Osteoblast (primary cell): Measurements from ENCODE around the gene HPN. TPM values are rescaled to one million over a fixed set of nuclear protein-coding genes. Genes with fewer than 3 reads are reported as not detected.

Experiments used
- DNase-seq: peaks from one replicate; pipeline ENCODE4 v3.0.0; 2011; ENCODE audit warnings: low spot score, mixed read lengths; ENCODE audit not compliant: insufficient read length; ENCODE audit errors: missing footprints
- H2AFZ ChIP-seq: 2 replicates; pipeline ENCODE4 v1.6.0; 2011; ENCODE audit warnings: mild to moderate bottlenecking, low read length
- H3K27ac ChIP-seq: 2 replicates; pipeline ENCODE4 v1.5.1; 2011; ENCODE audit warnings: mild to moderate bottlenecking, low read depth, low read length, moderate library complexity
- H3K27me3 ChIP-seq: 2 replicates; pipeline ENCODE4 v1.6.0; 2012; ENCODE audit warnings: mild to moderate bottlenecking, control low read depth, inconsistent platforms, low read length, moderate library complexity; ENCODE audit not compliant: insufficient read depth
- H3K36me3 ChIP-seq: 2 replicates; pipeline ENCODE4 v1.5.1; 2011; ENCODE audit warnings: mild to moderate bottlenecking, low read length, control low read depth, moderate library complexity; ENCODE audit not compliant: insufficient read depth
- H3K4me1 ChIP-seq: 2 replicates; pipeline ENCODE4 v1.5.1; 2011; ENCODE audit warnings: mild to moderate bottlenecking, low read length, control low read depth, moderate library complexity; ENCODE audit not compliant: insufficient read depth
- H3K4me2 ChIP-seq: 2 replicates; pipeline ENCODE4 v1.6.0; 2011; ENCODE audit warnings: mild to moderate bottlenecking, low read length; ENCODE audit not compliant: insufficient read depth
- H3K4me3 ChIP-seq: fragments of 200-600 bp; sonication (generic); 3 replicates; pipeline ENCODE4 v1.5.1; 2012; ENCODE audit warnings: mild to moderate bottlenecking, low read length, inconsistent platforms; ENCODE audit not compliant: insufficient read depth
- H3K79me2 ChIP-seq: 2 replicates; pipeline ENCODE4 v1.6.0; 2012; ENCODE audit warnings: mild to moderate bottlenecking, low read length, control low read depth, inconsistent platforms; ENCODE audit not compliant: insufficient read depth
- H3K9me3 ChIP-seq: 2 replicates; pipeline ENCODE4 v1.5.1; 2011; ENCODE audit warnings: low read depth, low read length, control low read depth
- H4K20me1 ChIP-seq: 2 replicates; pipeline ENCODE4 v1.6.0; 2012; ENCODE audit warnings: mild to moderate bottlenecking, low read length, control low read depth; ENCODE audit not compliant: insufficient read depth
- total RNA-seq: library from RNA; depleted of rRNA; stranded (reverse); fragments of >200 nt; gene quantifications from 2 replicates; pipeline ENCODE4 v1.2.3, GENCODE V29; 2012
- TF ChIP-seq, protein P1 (sequence below): IDR thresholded peaks from 2 replicates; pipeline ENCODE4 v1.5.1; 2011; ENCODE audit warnings: mild to moderate bottlenecking, low read depth, low read length, moderate library complexity; ENCODE audit errors: extremely low read depth

Gene HPN
- total RNA-seq, 1 donor = under 0.01 TPM

DNA sequence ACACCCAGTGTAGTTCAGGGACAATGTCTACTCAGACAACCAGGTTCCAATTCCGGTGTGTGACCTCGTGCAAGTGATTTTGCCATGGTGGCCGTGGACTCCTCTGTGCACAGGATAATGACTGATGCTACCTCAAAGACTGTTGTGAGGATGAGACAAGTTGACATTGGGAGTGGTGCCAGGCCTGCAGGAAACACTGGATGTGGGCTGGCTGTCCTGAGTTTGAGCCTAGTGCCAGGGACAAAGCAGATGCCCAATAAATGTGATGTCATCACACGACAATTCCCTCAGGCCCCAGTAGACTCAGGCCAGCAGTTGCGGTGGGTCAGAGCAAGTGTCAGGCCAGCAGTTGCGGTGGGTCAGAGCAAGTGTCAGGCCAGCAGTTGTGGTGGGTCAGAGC lies 17.4 kb upstream of the HPN start:
- no peak overlapping the region for H3K4me2 ChIP-seq
- no peaks in the 10 kb centered on the region for H3K4me1 ChIP-seq
- DNase-seq = no peak
- no peak overlapping the region for H3K27ac ChIP-seq
- H3K9me3 ChIP-seq = no peaks in the 10 kb centered on the region
- TF ChIP-seq, protein P1, sequence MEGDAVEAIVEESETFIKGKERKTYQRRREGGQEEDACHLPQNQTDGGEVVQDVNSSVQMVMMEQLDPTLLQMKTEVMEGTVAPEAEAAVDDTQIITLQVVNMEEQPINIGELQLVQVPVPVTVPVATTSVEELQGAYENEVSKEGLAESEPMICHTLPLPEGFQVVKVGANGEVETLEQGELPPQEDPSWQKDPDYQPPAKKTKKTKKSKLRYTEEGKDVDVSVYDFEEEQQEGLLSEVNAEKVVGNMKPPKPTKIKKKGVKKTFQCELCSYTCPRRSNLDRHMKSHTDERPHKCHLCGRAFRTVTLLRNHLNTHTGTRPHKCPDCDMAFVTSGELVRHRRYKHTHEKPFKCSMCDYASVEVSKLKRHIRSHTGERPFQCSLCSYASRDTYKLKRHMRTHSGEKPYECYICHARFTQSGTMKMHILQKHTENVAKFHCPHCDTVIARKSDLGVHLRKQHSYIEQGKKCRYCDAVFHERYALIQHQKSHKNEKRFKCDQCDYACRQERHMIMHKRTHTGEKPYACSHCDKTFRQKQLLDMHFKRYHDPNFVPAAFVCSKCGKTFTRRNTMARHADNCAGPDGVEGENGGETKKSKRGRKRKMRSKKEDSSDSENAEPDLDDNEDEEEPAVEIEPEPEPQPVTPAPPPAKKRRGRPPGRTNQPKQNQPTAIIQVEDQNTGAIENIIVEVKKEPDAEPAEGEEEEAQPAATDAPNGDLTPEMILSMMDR = no peak
- no peak overlapping the region for H2AFZ ChIP-seq
- H3K36me3 ChIP-seq = peaks cover 56% of the 10 kb centered on the region
- H3K27me3 ChIP-seq = no peaks in the 10 kb centered on the region
- H3K79me2 ChIP-seq = no peaks in the 10 kb centered on the region
- H3K4me3 ChIP-seq = no peak overlapping the region
- H4K20me1 ChIP-seq = peaks cover 3% of the 10 kb centered on the region

DNA sequence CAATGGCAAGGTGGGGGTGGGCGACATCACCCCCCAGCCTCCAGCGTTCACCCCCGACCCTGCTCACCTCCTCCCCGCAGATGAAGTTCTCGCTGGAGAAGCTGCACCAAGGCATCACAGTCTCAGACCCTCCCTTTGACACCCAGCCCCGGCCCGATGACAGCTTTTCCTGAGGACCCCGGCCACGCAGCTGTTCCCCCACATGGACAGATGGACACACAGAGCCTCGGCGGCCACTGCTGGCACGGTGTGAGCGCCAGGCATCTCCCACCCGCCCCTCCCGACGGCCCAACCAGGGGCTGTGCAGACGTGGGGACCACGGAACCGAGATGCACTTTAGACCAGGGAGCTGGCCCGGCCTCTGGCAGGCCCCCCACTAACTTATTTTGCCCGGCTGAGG lies 15.6 kb upstream of the HPN start:
- Histone ChIP-seq H4K20me1 (no peaks in the 10 kb centered on the region), H3K4me3 (no peak overlapping the region), H3K4me2 (no peak overlapping the region), H3K9me3 (no peaks in the 10 kb centered on the region), H3K27ac (no peak overlapping the region), H3K27me3 (no peaks in the 10 kb centered on the region), H3K79me2 (no peaks in the 10 kb centered on the region), H3K36me3 (peaks cover 42% of the 10 kb centered on the region), H2AFZ (no peak overlapping the region), H3K4me1 (peaks cover 5% of the 10 kb centered on the region)
- TF ChIP-seq, protein P1 = no peak
- peak; percentile 45 for DNase-seq

DNA sequence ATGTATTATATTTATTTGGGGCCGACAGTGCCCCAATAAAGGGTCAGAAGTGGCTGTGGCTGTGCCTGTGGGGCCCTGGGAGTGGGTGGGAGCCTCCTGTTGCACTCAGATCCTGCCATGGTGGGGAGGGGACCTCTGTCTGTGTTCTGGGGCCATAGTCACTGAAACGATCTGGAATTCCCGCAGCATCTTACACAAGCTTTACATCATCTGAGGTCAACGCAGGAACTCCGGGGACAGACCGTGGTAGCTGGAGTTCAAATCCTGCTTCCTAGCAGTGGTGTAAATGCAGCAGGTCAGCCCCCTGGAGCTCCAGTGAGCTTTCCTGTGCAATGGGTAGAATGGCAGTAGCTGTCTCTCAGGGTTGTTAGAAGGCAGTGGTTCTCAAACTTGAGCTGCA lies 15.1 kb upstream of the HPN start:
- H3K4me1 ChIP-seq = peaks cover 5% of the 10 kb centered on the region
- no peak overlapping the region for H3K4me2 ChIP-seq
- no peaks in the 10 kb centered on the region for H3K27me3 ChIP-seq
- no peaks in the 10 kb centered on the region for H3K79me2 ChIP-seq
- H3K27ac ChIP-seq = no peak overlapping the region
- no peak overlapping the region for H3K4me3 ChIP-seq
- no peaks in the 10 kb centered on the region for H3K9me3 ChIP-seq
- no peak overlapping the region for H2AFZ ChIP-seq
- peaks cover 37% of the 10 kb centered on the region for H3K36me3 ChIP-seq
- DNase-seq = peak; percentile 76
- TF ChIP-seq, protein P1 = no peak
- no peaks in the 10 kb centered on the region for H4K20me1 ChIP-seq

DNA sequence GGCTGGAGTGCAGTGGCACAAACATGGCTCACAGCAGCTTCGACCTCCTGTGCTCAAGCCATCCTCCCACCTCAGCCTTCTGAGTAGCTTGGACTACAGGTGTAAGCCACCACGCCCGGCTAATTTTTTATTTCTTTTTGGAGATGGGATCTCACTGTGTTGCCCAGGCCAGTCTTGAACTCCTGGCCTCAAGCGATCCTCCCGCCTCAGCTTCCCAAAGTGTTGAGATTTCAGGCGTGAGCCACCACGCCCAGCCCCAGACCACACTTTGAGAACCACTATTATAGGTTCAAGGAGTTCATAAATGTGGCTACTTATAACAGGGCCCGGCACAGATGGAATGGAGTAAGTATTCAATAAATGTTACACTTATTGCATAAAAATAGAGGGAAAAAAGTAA lies 14.5 kb upstream of the HPN start:
- Histone ChIP-seq H3K27me3 (no peaks in the 10 kb centered on the region), H3K9me3 (no peaks in the 10 kb centered on the region), H3K4me3 (no peak overlapping the region), H3K4me2 (no peak overlapping the region), H3K36me3 (peaks cover 34% of the 10 kb centered on the region), H3K27ac (no peak overlapping the region), H3K79me2 (no peaks in the 10 kb centered on the region), H3K4me1 (peaks cover 5% of the 10 kb centered on the region), H4K20me1 (no peaks in the 10 kb centered on the region), H2AFZ (no peak overlapping the region)
- TF ChIP-seq, protein P1 = no peak
- DNase-seq = no peak
